K562 (cell line): Measurements from ENCODE around the gene SYNGR4. TPM values are rescaled to one million over a fixed set of nuclear protein-coding genes. Genes with fewer than 3 reads are reported as not detected.

Experiments
- ATAC-seq: fragments of 200-7000 bp; cut with Tn5 transposase; 3 replicates; pipeline ENCODE4 v1.9.1; 2020; ENCODE audit warnings: moderate library complexity
- BruUV-seq: library from RNA; stranded (reverse); fragments of 400-500 nt; replicated peaks from 2 replicates; lab custom pipeline; 2021; lab: Mats Ljungman, UMichigan
- CTCF ChIA-PET: fragments of 300-600 bp; formaldehyde crosslinking; extraction: SDS; loops from one replicate; lab custom pipeline; 2021; ENCODE audit warnings: low intra/inter-chr PET ratio; lab: Yijun Ruan, JAX
- POLR2A ChIA-PET: fragments of 300-600, 350-650 bp; sonication (Branson Sonifier 250); formaldehyde crosslinking; extraction: SDS; loops from one replicate; lab custom pipeline; 2021; ENCODE audit warnings: antibody characterized with exemption, inconsistent platforms; lab: Yijun Ruan, JAX
- DNase-seq, 4 experiments: peaks; one replicate each; pipeline versions ENCODE4 v3.0.0 to v3.0.0-alpha.2; 2011 to 2018; ENCODE audit warnings: low spot score in 3 of 4, mixed read lengths in 3 of 4; ENCODE audit errors: extremely low read depth in 1 of 4
- FAIRE-seq: peaks from 2 replicates; lab custom pipeline; 2011; peaks lifted over from hg19 to GRCh38; lab: Jason Lieb, UNC
- H2AFZ ChIP-seq: 2 replicates; pipeline ENCODE4 v1.6.0; 2011; ENCODE audit warnings: low read depth, low read length, control low read depth, inconsistent platforms
- H3K27ac ChIP-seq: fragments of 200-600 bp; 3 replicates; pipeline ENCODE4 v1.8.0; 2011; ENCODE audit warnings: low read depth, mild to moderate bottlenecking, control low read depth, inconsistent platforms, low read length, moderate library complexity, mixed read lengths; ENCODE audit errors: extremely low read depth
- H3K27me3 ChIP-seq, 2 experiments: fragments of 300-600 bp in 1 of 2; 2 replicates in 1 of 2; 3 replicates in 1 of 2; pipeline versions ENCODE4 v1.6.0 to v1.8.0; 2011; ENCODE audit warnings: inconsistent platforms in 2 of 2, low read length in 2 of 2, mild to moderate bottlenecking in 1 of 2, mixed read lengths in 1 of 2, moderate library complexity in 1 of 2; ENCODE audit not compliant: control insufficient read depth in 2 of 2, insufficient read depth in 2 of 2
- H3K36me3 ChIP-seq: fragments of 300-600 bp; 3 replicates; pipeline ENCODE4 v1.8.0; 2011; ENCODE audit warnings: mild to moderate bottlenecking, low read length, inconsistent platforms; ENCODE audit not compliant: control insufficient read depth, insufficient read depth
- H3K4me1 ChIP-seq, 2 experiments: fragments of 200-600 bp in 1 of 2; replicated peaks in 1 of 2; 2 replicates in 1 of 2; 3 replicates in 1 of 2; pipeline versions ENCODE4 v1.5.1 to v1.8.0; 2011; ENCODE audit warnings: inconsistent platforms in 2 of 2, low read length in 2 of 2, mild to moderate bottlenecking in 1 of 2, mixed read lengths in 1 of 2, moderate library complexity in 1 of 2; ENCODE audit not compliant: control insufficient read depth in 2 of 2, insufficient read depth in 2 of 2
- H3K4me2 ChIP-seq: 2 replicates; pipeline ENCODE4 v1.6.1; 2011; ENCODE audit warnings: low read length, control low read depth, inconsistent platforms, mixed read lengths; ENCODE audit not compliant: insufficient read depth
- H3K4me3 ChIP-seq: fragments of 200-600 bp; sonication (generic), shearing (Covaris generic); 2 replicates; pipeline ENCODE4 v1.5.1; 2016; ENCODE audit warnings: control low read depth, inconsistent platforms
- H3K79me2 ChIP-seq: fragments of 200-600 bp; 3 replicates; pipeline ENCODE4 v1.8.0; 2011; ENCODE audit warnings: low read length, inconsistent platforms; ENCODE audit not compliant: control insufficient read depth, insufficient read depth
- H3K9ac ChIP-seq, 2 experiments: 2 replicates each; pipeline versions ENCODE4 v1.6.0 to v1.6.1; 2011; ENCODE audit warnings: low read depth in 2 of 2, low read length in 2 of 2, control low read depth in 1 of 2, inconsistent platforms in 1 of 2, mild to moderate bottlenecking in 1 of 2, mixed read lengths in 1 of 2; ENCODE audit not compliant: insufficient read depth in 1 of 2
- H3K9me1 ChIP-seq: one replicate; pipeline ENCODE4 v1.6.0; 2011; ENCODE audit warnings: inconsistent platforms, mild to moderate bottlenecking, low read length, moderate library complexity; ENCODE audit not compliant: control insufficient read depth, insufficient read depth
- H3K9me3 ChIP-seq: replicated peaks from 2 replicates; pipeline ENCODE4 v1.5.1; 2011; ENCODE audit warnings: low read depth, low read length, inconsistent platforms; ENCODE audit not compliant: control insufficient read depth, insufficient read depth
- H4K20me1 ChIP-seq: replicated peaks from 2 replicates; pipeline ENCODE4 v1.6.1; 2011; ENCODE audit warnings: low read length, inconsistent platforms, mixed read lengths; ENCODE audit not compliant: control insufficient read depth, insufficient read depth
- CBFA2T2 ChIP-seq: fragments of 450-650 bp; conservative IDR thresholded peaks from 2 replicates; pipeline ENCODE4 v1.6.1; 2017; ENCODE audit warnings: mild to moderate bottlenecking
- CHCHD3 ChIP-seq: fragments of 250-450 bp; sonication (Bioruptor Pico); IDR thresholded peaks from 2 replicates; pipeline ENCODE4 v2.1.2; 2022; ENCODE audit warnings: mild to moderate bottlenecking
- EZH2 ChIP-seq: IDR thresholded peaks from 2 replicates; pipeline ENCODE4 v1.6.1; 2012; ENCODE audit warnings: low read depth, mild to moderate bottlenecking, inconsistent platforms, low read length, borderline replicate concordance
- FOSL1 ChIP-seq: fragments of 200-800 bp; sonication (Bioruptor generic); conservative IDR thresholded peaks from 2 replicates; pipeline ENCODE4 v1.6.1; 2016; ENCODE audit warnings: missing genetic modification characterization, missing compliant biosample characterization
- GABPB1 ChIP-seq: sonication (generic); formaldehyde crosslinking; IDR thresholded peaks from 2 replicates; pipeline ENCODE4 v1.8.0; 2022; ENCODE audit warnings: mild to moderate bottlenecking, missing genetic modification reagents
- HDAC2 ChIP-seq: fragments of 450-650 bp; IDR thresholded peaks from 2 replicates; pipeline ENCODE4 v1.6.1; 2016; ENCODE audit warnings: mild to moderate bottlenecking
- KDM5B ChIP-seq: fragments of 200-600 bp; sonication (generic); IDR thresholded peaks from 2 replicates; pipeline ENCODE4 v1.6.1; 2012; ENCODE audit warnings: low read depth, mild to moderate bottlenecking, moderate library complexity, low read length, control low read depth, inconsistent platforms; ENCODE audit not compliant: insufficient replicate concordance
- NFIC ChIP-seq: fragments of 450-650 bp; IDR thresholded peaks from 2 replicates; pipeline ENCODE4 v1.6.1; 2017; ENCODE audit warnings: mild to moderate bottlenecking, inconsistent platforms
- NR2C1 ChIP-seq, 2 experiments: fragments of 450-650 bp; IDR thresholded peaks; 2 replicates each; pipeline ENCODE4 v1.6.1; 2017; ENCODE audit warnings: mild to moderate bottlenecking in 2 of 2, antibody characterized with exemption in 1 of 2, inconsistent platforms in 1 of 2, missing compliant biosample characterization in 1 of 2, missing genetic modification characterization in 1 of 2
- RNF2 ChIP-seq: sonication (generic); IDR thresholded peaks from 2 replicates; pipeline ENCODE4 v1.6.1; 2016
- SUPT5H ChIP-seq: fragments of 450-650 bp; IDR thresholded peaks from 2 replicates; pipeline ENCODE4 v1.6.1; 2016
- ZNF133 ChIP-seq: fragments of 250-450 bp; sonication (Bioruptor Pico); IDR thresholded peaks from 2 replicates; pipeline ENCODE4 v1.4.0; 2020; ENCODE audit warnings: mild to moderate bottlenecking
- ZNF445 ChIP-seq: fragments of 250-450 bp; sonication (Bioruptor Pico); IDR thresholded peaks from 2 replicates; pipeline ENCODE4 v1.4.0; 2020; ENCODE audit warnings: low read depth, mild to moderate bottlenecking, moderate library complexity
- ZNF76 ChIP-seq: fragments of 250-450 bp; sonication (Bioruptor Pico); IDR thresholded peaks from 2 replicates; pipeline ENCODE4 v1.4.0; 2020; ENCODE audit warnings: mild to moderate bottlenecking, moderate library complexity, borderline replicate concordance
- ZNF785 ChIP-seq: fragments of 250-450 bp; sonication (Bioruptor Pico); IDR thresholded peaks from 2 replicates; pipeline ENCODE4 v1.4.0; 2020; ENCODE audit warnings: mild to moderate bottlenecking
- WGBS: fragments of 100-300 bp; shearing (Covaris generic); methylation state at CpG from one replicate; pipeline ENCODE4 v1.1.6; 2016; ENCODE audit warnings: low coverage, mixed read lengths; ENCODE audit not compliant: insufficient coverage; ENCODE audit errors: missing lambda C conversion rate; 5-methylcytosine and 5-hydroxymethylcytosine counted together
- in situ Hi-C: fragments of 300-500 bp; cut with MboI; formaldehyde crosslinking; loops from 4 replicates; pipeline ENCODE4 v1.15.0; 2018; ENCODE audit warnings: inconsistent platforms, mixed read lengths
- intact Hi-C: fragments of 100-400 bp; cut with micrococcal nuclease; formaldehyde crosslinking; loops from 2 replicates; pipeline ENCODE4 v1.14.2; 2022
- polyA plus RNA-seq, 8 experiments: library from polyadenylated mRNA; depleted of rRNA in 4 of 8; stranded (reverse) in 5 of 8; unstranded in 3 of 8; fragments of >200 nt; fragmentation: Nextera tagmentation in 2 of 8; fragmentation: Illumina TruSeq in 1 of 8; extraction: Ambion mirVana in 2 of 8; extraction: Trizol in 1 of 8; gene quantifications; 2 replicates each; pipeline versions ENCODE4 v1.2.1 to v1.2.3, GENCODE V29; 2011 to 2014; ENCODE audit warnings: inconsistent platforms in 1 of 8, missing spikeins in 1 of 8
- total RNA-seq, 7 experiments: library from RNA; depleted of rRNA in 6 of 7; stranded (reverse); fragments of >200 nt in 6 of 7; fragmentation: Illumina TruSeq in 2 of 7; extraction: Trizol in 2 of 7; gene quantifications; 2 replicates each; pipeline versions ENCODE4 v1.2.1 to v1.2.3, GENCODE V29; 2011 to 2021; ENCODE audit warnings: low replicate concordance in 1 of 7
- TF ChIP-seq, protein P1 (sequence below): sonication (generic); IDR thresholded peaks from 2 replicates; pipeline ENCODE4 v1.6.1; 2016
- TF ChIP-seq, protein P2 (sequence below): fragments of 450-650 bp; formaldehyde crosslinking; IDR thresholded peaks from 2 replicates; pipeline ENCODE4 v1.4.0; 2022; ENCODE audit warnings: missing genetic modification characterization
- TF ChIP-seq, protein P3 (sequence below): sonication (generic); formaldehyde crosslinking; IDR thresholded peaks from 2 replicates; pipeline ENCODE4 v1.9.0; 2022; ENCODE audit warnings: mild to moderate bottlenecking, missing genetic modification reagents

SYNGR4 gene
- total and polyA plus RNA-seq, 9 of the 15 experiments (the other 6 are each of a cell fraction or from before 2014, with no cell fraction given): 0.07 to 0.14 TPM; not detected in 7

DNA sequence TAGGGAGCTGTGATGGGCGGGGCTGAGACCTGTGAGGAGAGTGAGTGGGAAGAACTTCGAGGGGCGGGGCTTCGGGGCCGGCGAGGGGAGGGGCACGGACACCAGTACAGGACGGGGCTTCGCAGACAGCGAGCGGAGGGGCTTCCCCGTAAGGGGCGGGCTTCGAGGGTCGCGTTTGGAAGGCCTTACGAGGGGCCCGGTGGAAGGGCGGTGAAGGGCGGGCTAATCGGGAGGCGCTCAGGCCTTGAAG is 42.9 kb upstream of the SYNGR4 start (continued):
- TF ChIP-seq, protein P1, sequence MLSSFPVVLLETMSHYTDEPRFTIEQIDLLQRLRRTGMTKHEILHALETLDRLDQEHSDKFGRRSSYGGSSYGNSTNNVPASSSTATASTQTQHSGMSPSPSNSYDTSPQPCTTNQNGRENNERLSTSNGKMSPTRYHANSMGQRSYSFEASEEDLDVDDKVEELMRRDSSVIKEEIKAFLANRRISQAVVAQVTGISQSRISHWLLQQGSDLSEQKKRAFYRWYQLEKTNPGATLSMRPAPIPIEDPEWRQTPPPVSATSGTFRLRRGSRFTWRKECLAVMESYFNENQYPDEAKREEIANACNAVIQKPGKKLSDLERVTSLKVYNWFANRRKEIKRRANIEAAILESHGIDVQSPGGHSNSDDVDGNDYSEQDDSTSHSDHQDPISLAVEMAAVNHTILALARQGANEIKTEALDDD: no peak
- TF ChIP-seq ZNF445 (0 out of 2 replicates have a peak, but pooled peaks have one; percentile 63), KDM5B (peak; percentile 20), ZNF785 (no peak), EZH2 (no peak)

DNA sequence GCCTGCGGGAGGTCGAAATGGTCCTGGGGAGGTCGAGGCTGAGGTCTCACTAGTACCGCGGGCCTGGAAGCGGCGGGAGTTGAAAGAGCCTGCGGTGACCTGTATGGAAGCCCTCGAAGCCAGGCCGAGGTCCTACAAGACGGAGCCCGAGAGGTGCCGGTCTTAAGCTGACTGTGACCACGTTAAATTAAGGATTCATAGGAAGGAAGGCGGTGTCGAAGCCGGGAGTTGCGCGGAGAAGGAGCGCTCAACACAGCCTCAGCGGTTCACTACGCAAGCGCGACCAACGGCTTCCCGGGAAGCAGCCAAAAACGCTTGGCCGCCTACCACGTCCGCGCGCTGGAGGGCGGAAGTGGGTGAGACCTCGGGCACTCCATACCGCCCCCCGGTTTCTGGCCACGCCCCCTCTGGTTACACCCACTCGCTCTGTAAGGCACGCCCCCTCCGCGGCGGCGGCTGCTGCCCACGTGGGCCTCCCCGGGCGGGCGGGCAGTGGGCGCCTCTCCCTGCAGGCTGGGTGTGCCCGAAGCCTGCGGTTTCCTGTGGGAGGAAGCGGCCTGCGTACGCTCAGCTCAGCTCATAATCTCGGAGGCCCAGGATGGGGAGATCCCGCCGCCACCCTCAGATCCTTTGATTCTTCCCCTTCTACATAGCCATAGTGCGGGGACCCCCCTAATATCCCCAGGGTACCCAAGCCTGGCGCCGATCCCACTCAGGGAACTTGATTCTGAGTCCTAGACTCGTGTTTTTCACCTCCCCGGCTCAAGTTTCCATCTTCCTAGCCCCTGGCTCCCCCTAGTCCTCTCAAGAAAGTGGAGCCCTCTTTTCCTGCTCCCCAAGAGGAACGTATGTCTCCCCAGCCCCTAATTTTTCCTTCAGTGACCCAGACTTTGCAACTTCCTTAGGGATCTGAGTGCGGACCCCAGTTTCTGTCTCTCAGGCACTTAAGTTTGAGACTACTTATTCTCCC is 42.3 kb upstream of the SYNGR4 start:
- Histone ChIP-seq H3K36me3 (no peaks in the 10 kb centered on the region), H3K9me3 (peaks cover 2% of the 10 kb centered on the region; the same call in 1 of the 2 replicates), H4K20me1 (no peaks in the 10 kb centered on the region), H3K79me2 (peaks cover 27% of the 10 kb centered on the region), H3K27me3 (no peaks in the 10 kb centered on the region), H3K4me3 (peak overlapping the region; percentile 57), H3K27ac (peak overlapping the region; percentile 99), H2AFZ (peak overlapping the region; percentile 83), H3K4me1 (peaks cover 26 to 53% of the 10 kb centered on the region in 2 experiments), H3K4me2 (peak overlapping the region; percentile 88), H3K9me1 (no peaks in the 10 kb centered on the region), H3K9ac (peak overlapping the region; percentile 90 to 97)
- FAIRE-seq (peak; percentile 97), ATAC-seq (peak; percentile 80), DNase-seq (peak; percentile 95 to 98 (median 96))
- POLR2A ChIA-PET: interaction anchor here (0.6 to 2.7 kb wide), 13 partner anchors 9 to 417 kb away, joined by 3 to 16 read pairs (median 3); partner anchors contain the start of genes SYNGR4 and TMEM143
- in situ Hi-C loops (no loop called here), intact Hi-C loops (loop anchor here (5.0 to 10.0 kb wide), 3 partner anchors 40 to 260 kb away; partner anchors contain the start of genes GRIN2D, KDELR1, SYNGR4 and TMEM143)
- TSS peak; percentile 38 for BruUV-seq
- WGBS: under 1% methylated on average over 43 of the region's 63 CpGs
- CTCF ChIA-PET: interaction anchor here (3.8 kb wide), 1 partner anchor 12 kb away, joined by 57 read pairs; no protein-coding TSS in a partner anchor
- TF ChIP-seq, protein P2, sequence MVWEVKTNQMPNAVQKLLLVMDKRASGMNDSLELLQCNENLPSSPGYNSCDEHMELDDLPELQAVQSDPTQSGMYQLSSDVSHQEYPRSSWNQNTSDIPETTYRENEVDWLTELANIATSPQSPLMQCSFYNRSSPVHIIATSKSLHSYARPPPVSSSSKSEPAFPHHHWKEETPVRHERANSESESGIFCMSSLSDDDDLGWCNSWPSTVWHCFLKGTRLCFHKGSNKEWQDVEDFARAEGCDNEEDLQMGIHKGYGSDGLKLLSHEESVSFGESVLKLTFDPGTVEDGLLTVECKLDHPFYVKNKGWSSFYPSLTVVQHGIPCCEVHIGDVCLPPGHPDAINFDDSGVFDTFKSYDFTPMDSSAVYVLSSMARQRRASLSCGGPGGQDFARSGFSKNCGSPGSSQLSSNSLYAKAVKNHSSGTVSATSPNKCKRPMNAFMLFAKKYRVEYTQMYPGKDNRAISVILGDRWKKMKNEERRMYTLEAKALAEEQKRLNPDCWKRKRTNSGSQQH (CRISPR knock-in tag): peak; percentile 44; the same call in 1 of the 2 replicates
- no peak for TF ChIP-seq ZNF76
- peak; percentile 98 for TF ChIP-seq RNF2
- TF ChIP-seq, protein P3, sequence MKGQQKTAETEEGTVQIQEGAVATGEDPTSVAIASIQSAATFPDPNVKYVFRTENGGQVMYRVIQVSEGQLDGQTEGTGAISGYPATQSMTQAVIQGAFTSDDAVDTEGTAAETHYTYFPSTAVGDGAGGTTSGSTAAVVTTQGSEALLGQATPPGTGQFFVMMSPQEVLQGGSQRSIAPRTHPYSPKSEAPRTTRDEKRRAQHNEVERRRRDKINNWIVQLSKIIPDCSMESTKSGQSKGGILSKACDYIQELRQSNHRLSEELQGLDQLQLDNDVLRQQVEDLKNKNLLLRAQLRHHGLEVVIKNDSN (CRISPR knock-in tag): peak; percentile 98
- no peak for TF ChIP-seq NR2C1 (IDR thresholded peaks at IDR 0.05)
- no peak for TF ChIP-seq NR2C1 (tag; IDR thresholded peaks at IDR 0.05)
- TF ChIP-seq FOSL1 (tag): no peak; the same call in 1 of the 2 replicates
- TF ChIP-seq HDAC2: peak; percentile 37; the same call in 1 of the 2 replicates
- peak; percentile 56; the same call in 1 of the 2 replicates for TF ChIP-seq CBFA2T2
- no peak for TF ChIP-seq ZNF133 (CRISPR knock-in tag)
- peak; percentile 91 for TF ChIP-seq SUPT5H
- TF ChIP-seq CHCHD3 (CRISPR knock-in tag): 0 out of 2 replicates have a peak, but pooled peaks have one; percentile 50
- peak; percentile 50 for TF ChIP-seq NFIC
- TF ChIP-seq GABPB1 (CRISPR knock-in tag): peak; percentile 84
